Suprapubic skin (tissue), 4 donors: ENCODE measurements around the gene KIF14.

Experiments used
- CTCF ChIP-seq, 2 donors: fragments of 200-600 bp in 1 of 2; fragments of 450-650 bp in 1 of 2; sonication (generic) in 1 of 2; IDR thresholded peaks; one replicate each; pipeline ENCODE4 v1.5.1; 2016 to 2019; ENCODE audit warnings: antibody characterized with exemption in 2 of 2, mild to moderate bottlenecking in 1 of 2, moderate library complexity in 1 of 2
- POLR2A ChIP-seq, 2 donors: fragments of 450-650 bp; IDR thresholded peaks; one replicate each; pipeline ENCODE4 v1.6.1; 2017; ENCODE audit warnings: antibody characterized with exemption in 2 of 2, mild to moderate bottlenecking in 2 of 2, moderate library complexity in 2 of 2
- POLR2AphosphoS5 ChIP-seq, 3 donors: sonication (generic); formaldehyde crosslinking; IDR thresholded peaks; one replicate each; pipeline ENCODE4 v1.6.1; 2017; ENCODE audit warnings: antibody characterized with exemption in 3 of 3

GRCh38 chr1:200628223-200628881 lies 7.8 kb upstream of the KIF14 start:
- TF ChIP-seq CTCF (IDR thresholded peaks at IDR 0.05) (no peak), POLR2AphosphoS5 (IDR thresholded peaks at IDR 0.05) (no peak), POLR2A (IDR thresholded peaks at IDR 0.05) (no peak)
